Epidermal melanocyte (primary cell): ENCODE results near the gene MMP20.
A peak's percentile ranks its signal among the peaks of the same experiment; 100 is the strongest.
"Not testable (repeated sequence)": the region's sequence is repeated elsewhere in the genome, so short reads cannot be mapped to it uniquely, and the experiment has no call there.

ENCODE experiments used
- DNase-seq: peaks from one replicate; pipeline ENCODE4 v3.0.0; 2011; ENCODE audit warnings: low spot score; ENCODE audit not compliant: insufficient read length

MMP20 gene

GRCh38 chr11:102625177-102625576, at the start of gene MMP20:
Gene MMP20 (minus strand): TSS chr11:102625332. CDS start chr11:102625319, 13 bp downstream.
- DNase-seq = no peak

GRCh38 chr11:102669664-102670063, 44.5 kb upstream of the MMP20 start:
- DNase-seq = no peak

- DNase-seq = peak; percentile 53
Observed at GRCh38 chr11:102666331-102666957, 41.3 kb upstream of the MMP20 start.

- no peak for DNase-seq
Observed at GRCh38 chr11:102664001-102664752, 39.0 kb upstream of the MMP20 start.

- DNase-seq = no peak
Observed at GRCh38 chr11:102662607-102663006, 37.5 kb upstream of the MMP20 start.

GRCh38 chr11:102661040-102661439, 35.9 kb upstream of the MMP20 start:
- no peak for DNase-seq

- DNase-seq = no peak
Observed at GRCh38 chr11:102656528-102656927, 31.4 kb upstream of the MMP20 start.

- DNase-seq = no peak
Observed at GRCh38 chr11:102655547-102655946, 30.4 kb upstream of the MMP20 start.

GRCh38 chr11:102654761-102655160, 29.6 kb upstream of the MMP20 start:
- DNase-seq = no peak

GRCh38 chr11:102653744-102654291, 28.7 kb upstream of the MMP20 start:
- DNase-seq = no peak

- no peak for DNase-seq
Observed at GRCh38 chr11:102647430-102647829, 22.3 kb upstream of the MMP20 start.

- DNase-seq = no peak
Observed at GRCh38 chr11:102643941-102644340, 18.8 kb upstream of the MMP20 start.

GRCh38 chr11:102640946-102641345, 15.8 kb upstream of the MMP20 start:
- DNase-seq = no peak

- DNase-seq = no peak
Observed at GRCh38 chr11:102639656-102640055, 14.5 kb upstream of the MMP20 start.

- no peak for DNase-seq
Observed at GRCh38 chr11:102637731-102638130, 12.6 kb upstream of the MMP20 start.

GRCh38 chr11:102633385-102634026, 8.4 kb upstream of the MMP20 start:
- DNase-seq = no peak

- DNase-seq = no peak
Observed at GRCh38 chr11:102632026-102632425, 6.9 kb upstream of the MMP20 start.

GRCh38 chr11:102630598-102631448, 5.7 kb upstream of the MMP20 start:
- no peak for DNase-seq

- DNase-seq = not testable (repeated sequence)
Observed at GRCh38 chr11:102629908-102630307, 4.8 kb upstream of the MMP20 start.

GRCh38 chr11:102626676-102627075, 1.5 kb upstream of the MMP20 start:
- no peak for DNase-seq

- no peak for DNase-seq
Observed at GRCh38 chr11:102623998-102624397, 1.1 kb downstream of the MMP20 start.
